NT2/D1 (cell line): ENCODE data around the gene MFRP.

Source experiments
- SUZ12 ChIP-seq: IDR thresholded peaks from 2 replicates; pipeline ENCODE4 v1.6.1; 2011; ENCODE audit not compliant: insufficient read length, insufficient read depth; ENCODE audit errors: extremely low read depth
- YY1 ChIP-seq: IDR thresholded peaks from 2 replicates; pipeline ENCODE4 v1.6.1; 2011; ENCODE audit not compliant: insufficient read length, insufficient read depth
- ZNF274 ChIP-seq: IDR thresholded peaks from 2 replicates; pipeline ENCODE4 v1.6.1; 2011; ENCODE audit warnings: mild to moderate bottlenecking, low read depth, low read length

DNA sequence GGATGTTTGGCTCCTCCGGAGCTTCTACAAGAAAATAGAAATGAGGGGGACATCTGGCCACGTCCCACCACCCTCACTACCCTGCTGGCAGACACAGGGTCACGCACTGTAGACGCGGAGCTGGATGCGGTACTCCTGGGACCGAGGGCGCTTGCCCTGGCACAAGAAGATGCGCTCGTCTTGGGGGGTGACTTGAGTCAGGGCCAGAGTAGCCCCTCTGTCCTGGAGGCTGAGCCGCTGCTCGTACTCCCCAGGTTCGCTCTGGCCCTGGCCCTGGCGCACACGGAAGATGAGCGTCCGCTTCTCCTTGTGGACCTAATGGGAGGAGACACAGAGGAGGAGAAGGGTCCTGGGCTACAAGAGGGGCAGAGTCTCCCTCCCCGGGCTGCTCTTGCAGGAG lies 31.8 kb downstream of the MFRP start:
- TF ChIP-seq ZNF274 (no peak), SUZ12 (no peak), YY1 (no peak)
